ENCODE results near the gene PKP4. TPM values are rescaled to one million over a fixed set of nuclear protein-coding genes. Genes with fewer than 3 reads are reported as not detected.
"Not testable (repeated sequence)": the region's sequence is repeated elsewhere in the genome, so short reads cannot be mapped to it uniquely, and the experiment has no call there.

Gene PKP4
- total and polyA plus RNA-seq, 3 donors from 2014 or later, result 42.5 to 60.5 (median 60.0) TPM

DNA sequence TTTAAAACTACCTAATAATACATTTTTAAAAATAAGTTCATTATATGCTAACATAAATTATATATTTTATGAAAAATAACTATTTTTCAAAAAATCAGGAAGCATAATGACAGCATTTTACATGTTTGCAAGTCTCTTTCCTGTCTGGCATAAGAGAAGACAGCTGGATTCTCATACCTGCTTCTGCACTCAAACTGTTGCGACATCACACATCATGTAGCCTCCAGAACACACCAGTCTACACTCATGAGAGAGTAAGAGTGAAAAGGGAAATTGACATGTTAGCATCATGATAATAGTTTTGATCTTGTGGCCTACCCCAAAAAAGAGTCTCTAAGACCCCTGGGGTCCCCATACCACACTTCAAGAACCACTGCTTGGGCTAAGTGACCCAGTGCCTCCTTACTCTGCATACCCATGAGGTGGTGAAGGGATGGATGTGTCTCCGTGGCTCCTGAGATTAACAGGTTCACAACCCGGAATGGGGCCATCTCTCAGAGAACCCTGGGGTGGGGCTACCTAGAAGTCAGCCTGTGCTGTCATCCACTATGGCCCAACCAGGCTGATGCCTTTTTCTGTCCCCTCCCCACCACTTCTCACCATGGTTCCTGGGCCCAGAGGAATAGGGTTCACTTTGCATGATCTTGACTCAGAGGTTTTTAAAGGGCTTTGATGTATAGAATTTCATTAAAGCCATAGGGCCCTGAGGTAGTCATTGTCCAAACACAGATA, 235.8 kb downstream of the PKP4 start:
- no peak for DNase-seq
- 83 to 97% methylated on average over 3 of the region's 3 CpGs for WGBS, 2 donors
- Histone ChIP-seq H3K36me3 (ENCODE audit: low read depth, missing control alignments) (no peaks in the 10 kb centered on the region), H3K9me3 (peaks cover 3% of the 10 kb centered on the region), H3K27me3 (no peaks in the 10 kb centered on the region), H3K4me1 (peaks cover 5% of the 10 kb centered on the region), H3K4me3 (no peak overlapping the region), H3K27ac (no peak overlapping the region)
- intact Hi-C loops (cut with DNase I; ENCODE audit: low total_unique reads), result no loop called here
- TF ChIP-seq, protein P1, sequence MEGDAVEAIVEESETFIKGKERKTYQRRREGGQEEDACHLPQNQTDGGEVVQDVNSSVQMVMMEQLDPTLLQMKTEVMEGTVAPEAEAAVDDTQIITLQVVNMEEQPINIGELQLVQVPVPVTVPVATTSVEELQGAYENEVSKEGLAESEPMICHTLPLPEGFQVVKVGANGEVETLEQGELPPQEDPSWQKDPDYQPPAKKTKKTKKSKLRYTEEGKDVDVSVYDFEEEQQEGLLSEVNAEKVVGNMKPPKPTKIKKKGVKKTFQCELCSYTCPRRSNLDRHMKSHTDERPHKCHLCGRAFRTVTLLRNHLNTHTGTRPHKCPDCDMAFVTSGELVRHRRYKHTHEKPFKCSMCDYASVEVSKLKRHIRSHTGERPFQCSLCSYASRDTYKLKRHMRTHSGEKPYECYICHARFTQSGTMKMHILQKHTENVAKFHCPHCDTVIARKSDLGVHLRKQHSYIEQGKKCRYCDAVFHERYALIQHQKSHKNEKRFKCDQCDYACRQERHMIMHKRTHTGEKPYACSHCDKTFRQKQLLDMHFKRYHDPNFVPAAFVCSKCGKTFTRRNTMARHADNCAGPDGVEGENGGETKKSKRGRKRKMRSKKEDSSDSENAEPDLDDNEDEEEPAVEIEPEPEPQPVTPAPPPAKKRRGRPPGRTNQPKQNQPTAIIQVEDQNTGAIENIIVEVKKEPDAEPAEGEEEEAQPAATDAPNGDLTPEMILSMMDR (IDR thresholded peaks at IDR 0.05), result no peak
- TF ChIP-seq POLR2A (IDR thresholded peaks at IDR 0.05), result no peak

DNA sequence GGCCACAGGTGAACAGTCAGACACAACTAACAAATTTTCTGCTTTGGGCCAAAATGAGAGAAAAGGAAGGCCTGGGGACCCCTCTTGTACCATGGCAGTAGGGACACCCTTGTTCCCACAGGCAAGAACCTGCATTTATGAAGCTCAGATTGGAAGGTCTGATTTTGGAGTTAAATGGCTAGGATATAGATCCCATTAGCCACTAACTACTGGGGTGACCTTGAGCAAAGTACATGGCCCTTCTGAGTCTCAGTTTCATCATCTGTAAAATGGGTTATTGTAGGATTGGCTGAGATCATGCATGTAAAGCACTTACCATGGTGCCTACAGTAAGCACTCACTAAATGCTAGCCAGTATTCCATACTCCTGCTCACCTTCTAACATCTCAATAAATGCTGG, 236.7 kb downstream of the PKP4 start:
- Histone ChIP-seq H3K36me3 (ENCODE audit: low read depth, missing control alignments) (no peaks in the 10 kb centered on the region), H3K4me1 (peaks cover 5% of the 10 kb centered on the region), H3K4me3 (no peak overlapping the region), H3K9me3 (peaks cover 3% of the 10 kb centered on the region), H3K27ac (no peak overlapping the region), H3K27me3 (no peaks in the 10 kb centered on the region)
- intact Hi-C loops (cut with DNase I; ENCODE audit: low total_unique reads), result no loop called here
- no peak for DNase-seq
- TF ChIP-seq POLR2A (IDR thresholded peaks at IDR 0.05), result no peak
- TF ChIP-seq, protein P1 (IDR thresholded peaks at IDR 0.05), result no peak

DNA sequence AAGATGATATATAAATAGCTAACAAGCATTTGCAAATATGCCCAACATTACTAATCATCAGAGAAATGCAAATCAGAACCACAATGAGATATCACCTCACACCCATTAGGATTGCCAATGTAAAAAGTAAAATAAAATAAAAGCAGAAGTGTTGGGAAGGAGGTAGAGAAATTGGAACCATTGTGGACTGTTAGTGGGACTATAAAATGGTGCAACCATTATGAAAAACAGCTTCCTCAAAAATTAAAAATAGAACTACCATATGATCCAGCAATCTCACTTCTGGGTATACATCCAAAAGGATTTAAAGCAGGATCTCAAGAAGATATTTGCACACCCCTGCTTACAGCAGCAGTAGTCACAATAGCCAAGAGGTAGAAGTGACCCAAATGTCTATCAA, 238.6 kb downstream of the PKP4 start:
- Histone ChIP-seq H3K4me3 (no peak overlapping the region), H3K27me3 (no peaks in the 10 kb centered on the region), H3K27ac (no peak overlapping the region), H3K4me1 (no peaks in the 10 kb centered on the region), H3K36me3 (ENCODE audit: low read depth, missing control alignments) (no peaks in the 10 kb centered on the region), H3K9me3 (peaks cover 3% of the 10 kb centered on the region)
- intact Hi-C loops (cut with DNase I; ENCODE audit: low total_unique reads), result no loop called here
- no peak for DNase-seq
- TF ChIP-seq POLR2A (IDR thresholded peaks at IDR 0.05), result no peak
- TF ChIP-seq, protein P1 (IDR thresholded peaks at IDR 0.05), result no peak

DNA sequence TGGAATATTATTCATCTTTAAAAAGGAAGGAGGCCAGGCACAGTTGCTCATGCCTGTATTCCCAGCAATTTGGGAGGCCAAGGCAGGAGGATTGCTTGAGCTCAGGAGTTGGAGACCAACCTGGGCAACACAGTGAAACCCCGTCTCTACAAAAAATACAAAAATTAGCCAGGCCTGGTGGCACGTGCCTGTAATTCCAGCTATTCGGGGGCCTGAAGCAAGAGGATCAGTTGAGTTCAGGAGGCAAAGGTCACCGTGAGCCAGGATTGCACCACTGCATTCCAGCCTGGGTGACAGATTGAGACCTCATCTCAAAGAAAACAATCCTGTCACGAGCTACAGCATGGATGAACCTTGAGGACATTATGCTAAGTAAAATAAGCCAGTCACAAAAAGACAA, 239.0 kb downstream of the PKP4 start:
- H3K27me3 ChIP-seq; intact Hi-C loops (cut with DNase I; ENCODE audit: low total_unique reads); H3K4me3 ChIP-seq; H3K9me3 ChIP-seq; H3K36me3 ChIP-seq (ENCODE audit: low read depth, missing control alignments); H3K27ac ChIP-seq; DNase-seq; H3K4me1 ChIP-seq: not testable (repeated sequence)
- 91 to 96% methylated on average over 5 of the region's 5 CpGs for WGBS, 2 donors

DNA sequence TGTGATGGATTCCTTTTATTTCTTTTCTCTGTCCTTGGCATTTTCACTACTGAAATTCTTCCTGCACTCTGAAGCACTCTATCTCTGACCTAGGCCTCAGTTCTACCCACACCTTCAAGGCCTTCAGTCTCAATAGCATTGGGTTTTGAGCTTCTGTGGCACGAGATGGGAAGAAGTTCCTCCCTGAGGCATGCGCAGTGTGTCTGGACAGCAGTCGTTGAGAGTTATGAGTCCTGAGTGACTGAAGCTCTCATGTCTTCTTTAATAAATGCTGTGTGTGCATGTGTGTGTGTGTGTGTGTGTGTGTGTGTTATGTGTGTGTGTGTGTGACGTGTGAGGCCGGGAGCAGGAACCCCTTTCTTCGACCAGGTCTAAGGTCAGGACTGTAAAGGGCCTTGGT, 242.6 kb downstream of the PKP4 start:
- Histone ChIP-seq H3K27ac (no peak overlapping the region), H3K9me3 (peaks cover 3% of the 10 kb centered on the region), H3K27me3 (no peaks in the 10 kb centered on the region), H3K36me3 (ENCODE audit: low read depth, missing control alignments) (no peaks in the 10 kb centered on the region), H3K4me1 (no peaks in the 10 kb centered on the region), H3K4me3 (no peak overlapping the region)
- no peak for TF ChIP-seq POLR2A (IDR thresholded peaks at IDR 0.05)
- TF ChIP-seq, protein P1 (IDR thresholded peaks at IDR 0.05), result no peak
- WGBS, 2 donors, result 66 to 79% methylated on average over 6 of the region's 6 CpGs
- intact Hi-C loops (cut with DNase I; ENCODE audit: low total_unique reads), result no loop called here
- no peak for DNase-seq
